ENCODE results near the gene YKT6. TPM values are rescaled to one million over a fixed set of nuclear protein-coding genes. Genes with fewer than 3 reads are reported as not detected.

Gene YKT6
- total and polyA plus RNA-seq, 2 of the 8 experiments (the other 6 are each of a cell fraction or from before 2014, with no cell fraction given), result 75.3 to 103 TPM

DNA sequence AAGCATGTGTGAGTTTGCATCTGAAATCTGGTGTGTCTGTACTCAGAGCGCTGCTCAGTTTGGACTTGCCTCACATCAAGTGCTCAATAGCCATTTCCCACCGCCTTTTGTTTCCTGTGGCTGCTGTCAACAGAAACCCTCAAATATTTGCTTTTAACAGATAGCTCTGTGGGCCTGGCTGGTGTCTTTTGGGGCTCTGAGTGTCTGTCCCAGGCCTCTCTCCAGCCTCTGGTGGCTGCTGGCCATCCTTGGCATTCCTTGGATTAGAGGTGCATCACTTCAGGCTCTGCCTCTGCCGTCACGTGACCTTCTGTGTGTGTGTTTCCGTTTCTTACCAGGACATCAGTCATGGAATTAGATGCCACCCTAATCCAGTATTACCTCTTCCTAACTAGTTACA lies 9.3 kb downstream of the YKT6 start:
- FAIRE-seq, result no peak
- POLR2A ChIA-PET (ENCODE audit: partially characterized antibody), result no interaction called here
- 95% methylated on average over 5 of the region's 5 CpGs; no CpG with 5 or more reads in 1 of the 2 experiments for WGBS, 2 experiments (ENCODE audit: extremely low coverage in 1 of 2, insufficient coverage in 1 of 2, insufficient read length in 1 of 2, insufficient replicate concordance in 2 of 2, low coverage in 1 of 2, low lambda C conversion rate in 2 of 2, missing lambda C conversion rate in 1 of 2)

More for the DNA sequence above, 9.3 kb downstream of the YKT6 start:
- Histone ChIP-seq H3K79me1 (ENCODE audit: low read depth, low read length) (no peaks in the 10 kb centered on the region), H3K79me2 (ENCODE audit: control insufficient read depth in 1 of 2, insufficient read depth in 2 of 2, low read length in 2 of 2) (no peaks in the 10 kb centered on the region), H3K56ac (replicated peaks; ENCODE audit: insufficient read length, low read depth, low read length) (no peak overlapping the region), H3K4me1 (replicated peaks in 1 of 4; ENCODE audit: control insufficient read depth in 3 of 4, insufficient read depth in 4 of 4, low read length in 3 of 4) (peaks cover 0 to 11% (median 5%) of the 10 kb centered on the region in 4 experiments; a peak in 5 of 7 replicates), H2BK5ac (ENCODE audit: low read depth, low read length) (no peak overlapping the region), H2AK5ac (ENCODE audit: low read depth, low read length) (no peak overlapping the region), H3K4ac (replicated peaks; ENCODE audit: insufficient read length, low read depth, low read length) (no peak overlapping the region), H3K23me2 (ENCODE audit: low read depth, low read length) (no peaks in the 10 kb centered on the region), H4K5ac (ENCODE audit: insufficient read length, low read depth, low read length) (no peak overlapping the region), H3K4me2 (ENCODE audit: insufficient read depth in 1 of 2, low read depth in 2 of 2, low read length in 2 of 2) (no peak overlapping the region), H2BK20ac (ENCODE audit: low read length) (no peak overlapping the region), H4K8ac (ENCODE audit: extremely low read depth, insufficient read depth, low read length) (no peak overlapping the region), H3K18ac (ENCODE audit: extremely low read depth, low read length) (no peak overlapping the region), H3K23ac (ENCODE audit: insufficient read length) (no peak overlapping the region), H4K20me1 (replicated peaks in 1 of 2; ENCODE audit: control insufficient read depth in 1 of 2, insufficient read depth in 2 of 2, low read length in 2 of 2) (peaks cover 3 to 10% of the 10 kb centered on the region in 2 experiments), H3K36me3 (ENCODE audit: control insufficient read depth in 2 of 4, insufficient read depth in 4 of 4, low read length in 3 of 4) (peaks cover 22 to 61% (median 45%) of the 10 kb centered on the region in 4 experiments), H3K27me3 (replicated peaks in 1 of 4; ENCODE audit: control insufficient read depth in 3 of 4, extremely low read depth in 1 of 4, insufficient read depth in 3 of 4, low read length in 3 of 4) (no peaks in the 10 kb centered on the region), H2AFZ (ENCODE audit: low read length) (no peak overlapping the region), H3K9ac (replicated peaks in 1 of 4; ENCODE audit: extremely low read depth in 1 of 4, low read depth in 3 of 4, low read length in 3 of 4) (no peak overlapping the region), H2BK12ac (ENCODE audit: low read depth, low read length) (no peak overlapping the region), H3K4me3 (ENCODE audit: extremely low read depth in 1 of 4, insufficient read depth in 2 of 4, low read depth in 3 of 4, low read length in 4 of 4) (no peak overlapping the region), H3K27ac (ENCODE audit: low read depth, low read length) (no peak overlapping the region), H2BK15ac (ENCODE audit: low read length) (no peak overlapping the region), H2BK120ac (replicated peaks; ENCODE audit: low read depth, low read length) (no peak overlapping the region), H3K9me3 (ENCODE audit: insufficient read depth in 2 of 2, low read depth in 1 of 2, low read length in 1 of 2) (no peaks in the 10 kb centered on the region), H3K14ac (ENCODE audit: insufficient read length) (no peak overlapping the region), H4K91ac (replicated peaks; ENCODE audit: insufficient read length, low read length) (no peak overlapping the region)
- TF ChIP-seq, protein P1, sequence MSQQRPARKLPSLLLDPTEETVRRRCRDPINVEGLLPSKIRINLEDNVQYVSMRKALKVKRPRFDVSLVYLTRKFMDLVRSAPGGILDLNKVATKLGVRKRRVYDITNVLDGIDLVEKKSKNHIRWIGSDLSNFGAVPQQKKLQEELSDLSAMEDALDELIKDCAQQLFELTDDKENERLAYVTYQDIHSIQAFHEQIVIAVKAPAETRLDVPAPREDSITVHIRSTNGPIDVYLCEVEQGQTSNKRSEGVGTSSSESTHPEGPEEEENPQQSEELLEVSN (IDR thresholded peaks at IDR 0.05), result no peak
- TF ChIP-seq, protein P2, sequence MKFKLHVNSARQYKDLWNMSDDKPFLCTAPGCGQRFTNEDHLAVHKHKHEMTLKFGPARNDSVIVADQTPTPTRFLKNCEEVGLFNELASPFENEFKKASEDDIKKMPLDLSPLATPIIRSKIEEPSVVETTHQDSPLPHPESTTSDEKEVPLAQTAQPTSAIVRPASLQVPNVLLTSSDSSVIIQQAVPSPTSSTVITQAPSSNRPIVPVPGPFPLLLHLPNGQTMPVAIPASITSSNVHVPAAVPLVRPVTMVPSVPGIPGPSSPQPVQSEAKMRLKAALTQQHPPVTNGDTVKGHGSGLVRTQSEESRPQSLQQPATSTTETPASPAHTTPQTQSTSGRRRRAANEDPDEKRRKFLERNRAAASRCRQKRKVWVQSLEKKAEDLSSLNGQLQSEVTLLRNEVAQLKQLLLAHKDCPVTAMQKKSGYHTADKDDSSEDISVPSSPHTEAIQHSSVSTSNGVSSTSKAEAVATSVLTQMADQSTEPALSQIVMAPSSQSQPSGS (IDR thresholded peaks at IDR 0.05; ENCODE audit: low read length), result no peak
- CTCF ChIA-PET (ENCODE audit: partially characterized antibody), result interaction anchor here (0.9 to 5.2 kb wide), 5 partner anchors 9 to 79 kb away, joined by 3 to 16 read pairs (median 4); partner anchors contain the start of gene YKT6
- no peak for DNase-seq (ENCODE audit: low read depth in 1 of 2, low spot score in 2 of 2)

Data from H1 (cell line).